NCI-H748 (cell line): ENCODE results near the gene ETV3L.
"Not testable (repeated sequence)": the region's sequence is repeated elsewhere in the genome, so short reads cannot be mapped to it uniquely, and the experiment has no call there.

Source experiments
- DNase-seq: peaks from one replicate; lab custom pipeline; 2025; ENCODE audit not compliant: unreplicated experiment; lab: John Stamatoyannopoulos, UW

ETV3L gene

DNA sequence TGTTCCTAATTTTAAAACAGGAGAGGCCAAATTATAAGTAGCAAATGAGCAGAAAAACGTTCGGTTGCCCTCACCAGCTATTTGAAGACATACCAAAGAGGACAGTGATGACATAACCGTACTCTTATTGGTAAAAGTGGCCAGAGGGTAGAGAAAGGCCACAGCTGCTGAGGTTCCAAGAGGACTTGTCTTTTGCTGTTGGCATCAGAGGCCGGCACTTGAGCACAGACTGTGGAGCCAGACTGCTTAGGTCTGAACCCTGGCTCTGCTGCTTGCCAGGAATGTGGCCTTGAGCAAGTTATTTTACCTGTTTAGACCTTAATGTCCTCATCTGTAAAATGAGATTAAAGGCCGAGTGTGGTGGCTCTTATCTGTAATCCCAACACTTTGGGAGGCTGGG, 14.9 kb downstream of the ETV3L start:
- no peak for DNase-seq

DNA sequence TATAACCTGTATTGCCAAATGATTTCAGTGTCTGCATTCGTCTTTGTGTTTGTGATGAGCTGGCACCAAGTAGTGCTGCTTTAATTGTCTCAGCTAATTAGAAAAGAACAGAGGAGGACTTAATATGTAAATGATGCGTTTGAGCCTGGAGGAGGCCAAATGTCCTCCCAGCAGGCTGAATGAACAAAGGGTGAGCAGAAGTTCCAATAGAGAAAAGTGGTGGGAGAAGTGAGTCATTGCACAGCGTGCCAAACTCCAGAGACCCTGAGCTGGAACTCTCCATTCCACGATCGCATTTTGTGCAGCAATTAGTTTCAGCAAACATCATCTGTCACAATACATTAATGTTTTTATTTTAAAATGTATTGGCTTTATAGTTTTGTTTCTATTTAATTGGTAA, 17.9 kb downstream of the ETV3L start:
- DNase-seq, result no peak

DNA sequence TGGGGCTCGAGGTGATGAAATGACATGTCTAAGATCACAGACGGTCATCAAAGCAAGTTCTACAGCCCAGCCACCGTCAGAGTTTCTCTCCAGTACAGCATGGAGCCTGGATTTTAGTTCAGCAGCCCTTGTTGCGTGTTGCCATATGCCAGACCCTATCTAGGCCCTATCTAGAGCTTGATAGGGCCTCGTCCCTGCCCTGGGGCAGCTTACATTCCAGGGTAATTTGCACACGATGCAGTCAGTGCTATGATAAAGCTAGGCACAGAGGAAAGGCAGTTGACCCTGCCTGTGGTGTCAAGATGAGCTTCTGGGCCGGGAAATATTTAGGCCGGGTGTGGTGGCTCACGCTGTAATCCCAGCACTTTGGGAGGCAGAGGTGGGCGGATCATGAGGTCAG, 18.9 kb downstream of the ETV3L start:
- no peak for DNase-seq

DNA sequence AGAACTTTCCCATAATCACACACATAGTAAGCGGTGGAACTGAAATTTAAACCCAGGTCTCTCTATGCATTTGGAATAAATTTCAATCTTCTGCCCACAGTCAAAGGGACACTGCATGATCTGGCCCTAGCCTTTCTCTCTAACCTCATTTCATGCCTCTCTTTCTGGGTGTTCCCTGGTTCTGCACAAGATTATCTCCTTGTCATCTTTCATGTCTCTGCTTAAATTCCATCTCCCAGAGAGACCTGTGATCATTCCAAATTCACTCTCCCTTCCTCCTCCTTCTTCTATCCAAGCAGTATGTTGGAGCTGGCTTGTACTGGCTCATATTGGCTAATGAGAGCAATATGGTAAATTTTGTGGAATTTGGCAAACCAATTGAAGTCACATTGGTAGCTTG, 22.2 kb downstream of the ETV3L start:
- DNase-seq, result no peak

DNA sequence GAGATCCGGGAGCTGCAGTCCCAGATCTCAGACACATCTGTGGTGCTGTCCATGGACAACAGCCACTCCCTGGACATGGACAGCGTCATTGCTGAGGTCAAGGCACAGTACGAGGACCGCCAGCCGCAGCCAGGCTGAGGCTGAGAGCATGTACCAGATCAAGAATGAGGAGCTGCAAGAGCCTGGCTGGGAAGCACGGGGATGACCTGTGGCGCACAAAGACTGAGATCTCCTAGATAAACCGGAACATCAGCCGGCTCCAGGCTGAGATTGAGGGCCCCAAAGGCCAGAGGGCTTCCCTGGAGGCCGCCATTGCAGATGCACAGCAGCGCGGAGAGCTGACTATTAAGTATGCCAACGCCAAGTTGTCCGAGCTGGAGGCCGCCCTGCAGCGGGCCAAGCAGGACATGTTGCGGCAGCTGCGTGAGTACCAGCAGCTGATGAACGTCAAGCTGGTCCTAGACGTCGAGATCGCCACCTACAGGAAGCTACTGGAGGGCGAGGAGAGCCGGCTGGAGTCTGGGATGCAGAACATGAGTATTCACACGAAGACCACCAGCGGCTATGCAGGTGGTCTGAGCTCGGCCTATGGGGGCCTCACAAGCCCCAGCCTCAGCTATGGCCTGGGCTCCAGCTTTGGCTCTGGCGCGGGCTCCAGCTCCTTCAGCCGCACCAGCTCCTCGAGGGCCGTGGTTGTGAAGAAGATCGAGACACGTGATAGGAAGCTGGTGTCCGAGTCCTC, 25.5 kb downstream of the ETV3L start:
- DNase-seq, result peak; percentile 78

DNA sequence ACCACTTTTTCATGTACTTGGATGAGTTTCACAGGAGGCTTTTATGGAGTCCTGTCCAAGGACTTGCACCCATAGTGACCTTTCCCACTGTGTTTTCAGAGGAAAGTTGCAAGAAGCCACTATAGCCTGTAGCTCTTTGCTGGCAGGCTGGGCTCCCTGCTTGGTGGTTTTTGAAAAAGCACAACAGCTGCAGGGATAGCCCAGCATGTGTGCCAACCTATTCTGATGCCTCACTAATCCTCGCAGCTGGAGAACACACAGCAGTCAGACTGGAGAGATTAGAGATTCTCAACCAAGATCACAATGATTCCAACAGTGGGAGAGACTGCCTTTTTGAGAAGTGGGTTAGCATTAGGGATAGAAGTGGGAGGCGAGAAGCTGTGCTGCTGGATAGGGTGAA, 30.0 kb downstream of the ETV3L start:
- no peak for DNase-seq

DNA sequence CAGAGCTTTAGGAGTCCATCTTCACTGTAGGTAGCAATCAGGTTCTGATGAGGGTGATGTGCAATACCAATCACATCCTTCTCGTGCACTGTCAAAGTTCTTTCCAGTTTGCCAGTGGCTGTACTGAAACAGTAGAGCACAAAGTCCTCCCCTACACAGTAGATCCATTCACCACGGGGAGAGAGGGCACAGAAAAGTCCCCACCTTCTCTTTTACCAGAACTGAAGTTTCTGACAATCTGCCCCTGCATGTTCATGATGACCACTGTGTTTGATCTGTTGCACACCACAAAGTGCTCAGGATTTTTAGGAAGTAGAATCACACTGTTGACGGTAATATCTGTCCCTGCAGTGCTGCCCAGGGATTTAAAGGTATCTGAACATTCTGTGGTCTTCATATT, 40.4 kb downstream of the ETV3L start:
- DNase-seq, result not testable (repeated sequence)

DNA sequence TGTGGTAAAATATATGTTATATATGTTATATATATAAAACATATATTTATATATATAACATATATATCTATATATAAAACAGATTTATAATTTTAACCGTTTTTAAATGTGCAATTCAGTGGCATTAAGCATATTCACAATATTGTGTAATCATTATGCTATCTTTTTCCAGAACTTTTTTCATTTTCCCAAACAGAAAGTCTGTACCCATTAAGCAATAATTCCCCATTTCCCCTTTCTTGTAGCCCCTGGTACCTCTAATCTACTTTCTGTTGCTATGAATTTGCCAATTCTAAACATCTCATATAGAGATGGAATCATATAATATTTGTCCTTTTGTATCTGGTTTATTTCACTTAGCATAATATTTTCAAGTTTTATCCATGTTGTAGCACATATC, 43.3 kb downstream of the ETV3L start:
- DNase-seq, result no peak

DNA sequence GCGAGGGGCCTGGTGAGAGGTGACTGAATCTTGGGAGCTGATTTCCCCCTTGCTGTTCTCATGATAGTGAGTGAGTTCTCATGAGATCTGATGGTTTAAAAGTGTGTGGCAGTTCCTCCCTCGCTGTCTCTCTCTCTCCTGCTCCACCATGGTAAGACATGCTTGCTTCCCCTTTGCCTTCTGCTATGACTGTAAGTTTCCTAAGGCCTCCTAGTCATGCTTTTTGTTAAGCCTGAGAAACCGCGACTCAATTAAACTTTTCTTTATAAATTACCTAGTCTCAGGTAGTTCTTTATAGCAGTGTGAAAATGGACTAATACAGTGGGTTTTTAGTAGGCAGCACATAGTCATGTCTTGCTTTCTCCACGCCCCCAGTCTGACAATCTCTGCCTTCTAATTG, 43.9 kb downstream of the ETV3L start:
- not testable (repeated sequence) for DNase-seq

DNA sequence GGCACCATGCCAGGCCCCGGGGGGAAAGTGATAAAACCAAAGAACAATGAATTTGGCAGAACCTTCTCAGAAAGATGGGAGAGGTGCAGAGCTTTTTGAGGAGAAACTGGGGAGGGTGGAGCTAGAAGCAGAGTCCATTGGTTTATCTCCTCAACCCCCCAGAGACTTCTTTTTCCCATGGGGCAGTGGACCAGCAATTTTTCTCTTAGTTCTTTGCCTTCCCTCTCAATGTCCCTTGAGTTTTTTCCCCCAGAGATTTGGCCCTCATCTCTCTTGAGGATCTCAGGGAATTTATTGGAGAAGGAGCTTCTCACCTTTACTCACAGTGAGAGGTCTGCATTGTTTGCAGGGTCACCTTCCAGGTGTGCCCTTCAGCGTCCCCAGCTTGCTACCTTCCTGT, 48.8 kb downstream of the ETV3L start:
- DNase-seq, result peak; percentile 28

DNA sequence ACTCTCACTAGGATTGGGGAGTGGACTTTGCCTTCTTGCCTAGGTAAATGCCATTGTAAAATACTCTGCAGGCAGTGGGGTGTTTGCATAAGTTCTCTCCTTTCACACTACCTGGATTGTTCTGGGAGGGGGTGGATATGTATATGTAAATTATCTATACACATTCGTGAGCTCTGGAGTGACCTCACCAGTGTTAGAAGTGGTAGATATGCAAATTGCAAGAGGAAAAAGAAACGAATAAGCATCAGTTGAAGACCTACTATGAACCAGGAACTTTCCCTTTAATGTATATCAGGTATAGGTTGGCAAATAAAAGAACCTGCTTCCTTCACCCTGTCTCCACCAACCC, 52.6 kb downstream of the ETV3L start:
- DNase-seq, result peak; percentile 19

DNA sequence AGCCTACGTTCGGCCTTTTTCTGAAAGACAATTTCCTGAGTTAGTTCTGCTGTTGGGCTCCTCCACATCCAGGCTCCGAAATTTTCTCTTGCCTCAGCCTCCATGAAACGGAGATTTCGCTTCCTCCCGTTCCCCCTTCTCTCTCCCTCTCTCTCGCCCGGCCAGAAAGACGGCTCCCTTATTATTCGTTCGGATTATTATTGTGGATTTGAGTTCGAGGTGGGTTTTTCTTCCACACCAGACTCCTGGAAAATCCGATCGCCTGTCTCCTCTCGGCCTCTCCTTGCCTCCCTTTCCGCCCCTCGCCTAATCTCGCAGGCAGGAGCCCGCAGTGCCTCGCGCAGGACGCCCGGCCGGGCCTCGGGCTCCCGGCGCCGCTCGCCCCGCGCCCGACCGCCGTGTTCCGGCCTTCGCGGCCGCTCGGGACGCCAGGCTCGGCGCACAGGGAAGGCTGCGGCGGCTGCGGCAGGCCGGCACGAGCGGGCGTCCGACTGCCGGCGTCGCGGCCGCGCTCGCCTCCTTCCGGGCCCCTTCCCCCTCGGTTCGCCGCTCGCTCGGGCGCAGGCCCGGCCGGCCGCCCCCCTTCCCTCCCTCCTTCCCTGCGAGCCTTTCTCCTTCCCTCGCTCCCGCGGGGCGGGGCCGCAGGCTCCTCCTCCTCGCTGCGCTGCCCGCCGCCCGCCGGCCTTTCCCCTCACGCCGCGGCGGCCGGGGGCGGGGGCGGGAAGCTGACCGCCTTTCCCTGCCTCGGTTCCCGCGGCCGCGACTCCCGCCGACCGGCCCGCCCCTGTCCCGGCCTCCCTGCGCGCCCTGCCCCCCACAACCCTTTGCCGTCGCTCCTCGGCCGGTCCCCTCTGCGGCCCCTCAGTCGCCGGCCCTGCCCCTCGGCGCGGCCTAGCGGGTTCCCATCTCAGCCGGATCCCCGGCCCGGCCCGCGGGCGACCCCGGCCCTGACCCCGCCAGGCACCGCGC, 54.1 kb downstream of the ETV3L start, which contains the start of gene ARHGEF11:
Gene ARHGEF11, minus strand, starts transcription at position 493 of the 969 bp plus-strand sequence. CDS start 1,412 bp downstream, outside the sequence.
- DNase-seq, result peak; percentile 91

DNA sequence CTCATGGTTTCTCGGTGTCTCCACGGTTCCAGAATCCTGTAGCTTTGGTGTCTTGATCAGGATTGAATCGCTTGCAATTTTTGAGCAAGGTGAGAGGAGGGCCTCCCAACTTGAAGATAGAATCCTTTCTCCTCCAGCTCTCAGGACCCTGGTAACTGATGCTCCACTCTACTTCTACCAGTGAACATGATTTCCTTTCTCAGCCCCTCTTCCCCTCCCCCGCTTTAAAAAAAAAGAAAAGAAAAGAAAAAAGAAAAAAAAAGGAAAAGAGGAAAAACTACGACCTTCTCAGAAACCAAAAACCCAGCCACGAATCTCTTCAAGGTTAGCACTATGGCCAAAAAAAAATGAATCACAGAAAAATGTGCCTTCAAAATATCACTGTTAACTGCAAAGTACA, 55.3 kb downstream of the ETV3L start:
- no peak for DNase-seq

DNA sequence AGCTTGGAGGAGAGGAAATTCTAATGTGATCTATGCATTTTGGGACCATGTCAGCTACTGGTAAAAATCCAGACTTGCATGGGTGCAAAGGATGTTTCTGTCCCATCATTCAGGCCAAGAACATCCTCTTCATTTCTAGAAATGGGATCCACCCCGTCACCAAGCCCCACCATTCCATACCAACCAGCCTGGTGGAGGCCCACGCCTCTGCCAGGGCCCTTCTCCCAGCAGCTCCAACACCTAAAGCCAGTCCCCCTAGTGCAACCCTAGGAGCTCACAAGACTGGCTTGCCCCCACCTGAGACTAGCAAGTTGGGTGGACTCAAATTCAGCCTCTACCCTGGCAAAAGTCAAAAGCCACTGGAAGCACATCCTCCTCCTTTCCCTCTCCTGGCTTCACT, 55.9 kb downstream of the ETV3L start:
- DNase-seq, result no peak

DNA sequence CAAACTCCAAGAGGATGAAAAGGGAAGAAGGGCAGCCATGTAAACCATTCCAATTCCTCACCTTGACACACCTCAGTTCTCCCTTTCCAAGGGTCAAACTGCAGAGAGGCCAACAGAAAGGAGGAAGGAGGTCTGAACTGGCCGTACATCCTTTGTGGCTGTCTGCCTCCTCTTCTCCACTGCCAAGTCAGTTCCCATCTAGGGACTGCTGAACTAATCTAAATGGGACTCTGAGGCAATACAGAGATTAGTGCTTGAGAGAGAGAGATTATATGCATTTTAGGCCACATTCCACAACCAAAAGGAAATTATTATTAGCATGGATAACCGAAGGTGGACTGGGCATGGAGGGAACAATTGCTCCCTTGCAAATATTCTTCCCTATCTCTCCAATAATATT, 56.8 kb downstream of the ETV3L start:
- DNase-seq, result no peak
